Kidney epithelial cell (primary cell): Measurements from ENCODE around the gene AMZ1. TPM values are rescaled to one million over a fixed set of nuclear protein-coding genes. Genes with fewer than 3 reads are reported as not detected.

Experiments used
- DNase-seq: peaks from one replicate; pipeline ENCODE4 v3.0.0-alpha.2; 2010; ENCODE audit warnings: low read depth
- H3K27me3 ChIP-seq: 2 replicates; pipeline ENCODE4 v1.6.0; 2011; ENCODE audit warnings: low read length; ENCODE audit not compliant: control insufficient read depth, insufficient read depth
- H3K36me3 ChIP-seq: 2 replicates; pipeline ENCODE4 v1.5.1; 2011; ENCODE audit warnings: low read length; ENCODE audit not compliant: control insufficient read depth, insufficient read depth
- H3K4me3 ChIP-seq: 2 replicates; pipeline ENCODE4 v1.5.1; 2011; ENCODE audit warnings: low read depth, mild to moderate bottlenecking, control low read depth, low read length
- CTCF ChIP-seq: IDR thresholded peaks from 2 replicates; pipeline ENCODE4 v1.5.1; 2011; ENCODE audit warnings: mild to moderate bottlenecking, moderate library complexity, low read length, control low read depth, inconsistent platforms; ENCODE audit not compliant: insufficient read depth, poor library complexity, severe bottlenecking
- total RNA-seq: library from RNA; depleted of rRNA; stranded (reverse); fragments of >200 nt; gene quantifications from 2 replicates; pipeline ENCODE4 v1.2.3, GENCODE V29; 2015

The AMZ1 gene
- total RNA-seq, 1 donor from 2014 or later: 2.8 TPM

DNA sequence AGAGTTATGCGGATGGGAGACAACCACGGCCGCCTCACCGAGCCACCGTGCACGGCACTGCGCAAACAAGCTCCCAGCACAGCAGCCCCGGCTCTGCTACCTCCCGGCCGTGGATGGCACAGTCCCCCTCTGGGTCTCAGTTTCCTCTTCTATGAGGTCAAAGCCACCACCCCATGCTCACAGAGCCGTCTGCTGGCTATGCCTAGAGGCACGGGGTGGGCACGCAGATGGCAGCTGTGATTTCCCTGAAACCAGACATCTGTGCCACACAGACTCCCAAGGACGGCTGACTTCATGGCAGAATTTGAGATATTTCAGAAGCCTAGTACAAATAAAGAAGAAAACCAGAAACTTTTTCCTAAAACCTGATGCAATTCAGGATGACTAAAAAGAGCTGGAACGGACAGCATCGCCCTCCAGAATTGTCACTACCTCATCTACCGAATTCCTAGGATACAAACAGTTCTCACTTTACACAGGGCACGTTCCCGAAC lies 73.2 kb downstream of the AMZ1 start:
- no peak for TF ChIP-seq CTCF
- DNase-seq: no peak
- Histone ChIP-seq H3K4me3 (no peak overlapping the region), H3K36me3 (no peaks in the 10 kb centered on the region), H3K27me3 (no peaks in the 10 kb centered on the region)

- no peak overlapping the region for H3K4me3 ChIP-seq
- TF ChIP-seq CTCF: no peak
- DNase-seq: no peak
- H3K36me3 ChIP-seq: no peaks in the 10 kb centered on the region
- H3K27me3 ChIP-seq: no peaks in the 10 kb centered on the region
Measured at GRCh38 chr7:2761801-2762497, 73.9 kb downstream of the AMZ1 start.

DNA sequence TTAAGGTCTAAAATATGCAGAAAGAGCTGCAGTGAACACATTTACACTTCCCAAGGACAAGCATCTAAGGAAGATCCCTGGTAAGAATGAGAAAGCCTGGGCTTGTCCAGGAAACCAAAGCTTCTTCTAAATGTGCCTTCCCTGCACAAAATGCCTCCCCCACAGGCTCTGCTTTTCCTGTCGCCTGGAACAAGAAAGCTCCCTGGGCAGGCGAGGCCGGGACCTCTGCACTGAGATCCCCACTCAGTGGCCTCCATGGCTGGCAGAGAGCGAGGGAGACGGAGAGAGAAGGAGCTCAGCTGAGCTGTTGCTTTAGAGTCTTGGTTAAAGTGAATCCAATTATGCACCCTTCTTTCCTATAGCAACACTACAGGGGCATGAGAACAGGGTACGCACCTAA lies 75.6 kb downstream of the AMZ1 start:
- TF ChIP-seq CTCF: no peak
- Histone ChIP-seq H3K4me3 (no peak overlapping the region), H3K27me3 (no peaks in the 10 kb centered on the region), H3K36me3 (no peaks in the 10 kb centered on the region)
- no peak for DNase-seq

DNA sequence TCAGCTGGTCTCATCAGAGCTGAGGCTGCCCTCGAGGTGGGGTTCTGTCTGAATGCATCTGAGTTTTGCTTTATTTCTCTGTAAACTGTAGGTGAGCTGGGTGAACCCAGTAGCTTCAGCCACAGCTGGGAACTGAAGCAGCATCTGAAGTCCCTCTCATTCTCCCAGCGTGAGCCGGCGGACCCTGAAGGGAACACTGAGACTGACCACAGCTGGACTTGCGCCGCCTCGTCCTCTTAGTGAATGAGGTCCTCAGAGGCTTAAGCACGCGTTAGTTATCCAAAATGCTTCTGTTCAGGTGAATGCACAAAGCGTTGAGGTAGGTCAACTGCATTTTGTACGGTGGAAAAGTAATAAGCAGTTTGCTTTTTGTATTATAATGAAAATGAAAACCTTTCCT lies 76.6 kb downstream of the AMZ1 start:
- no peaks in the 10 kb centered on the region for H3K27me3 ChIP-seq
- H3K4me3 ChIP-seq: no peak overlapping the region
- DNase-seq: no peak
- no peak for TF ChIP-seq CTCF
- H3K36me3 ChIP-seq: no peaks in the 10 kb centered on the region

Other genes starting within 250 kb of the AMZ1 start
- not detected in 2 replicates for gene GRIFIN, start 211.8 kb upstream of the AMZ1 start, total RNA-seq
- 36.6 and 39.7 TPM in 2 replicates for gene LFNG, start 168.4 kb upstream of the AMZ1 start, total RNA-seq
- gene BRAT1, start 132.7 kb upstream of the AMZ1 start, total RNA-seq: 40.1 TPM in 2 replicates
- 18.0 and 20.0 TPM in 2 replicates for gene IQCE, start 129.2 kb upstream of the AMZ1 start, total RNA-seq
- gene TTYH3, start 56.2 kb upstream of the AMZ1 start, total RNA-seq: 106 and 118 TPM in 2 replicates
- 40.7 and 50.5 TPM in 2 replicates for gene GNA12, start 156.1 kb downstream of the AMZ1 start, total RNA-seq